Body of pancreas (tissue), 4 donors: ENCODE measurements around the gene FAM24B.

Experiments
- CTCF ChIP-seq, 7 experiments: fragments of 450-650 bp in 4 of 7; fragments of 200-600 bp in 3 of 7; sonication (generic) in 3 of 7; IDR thresholded peaks; one replicate each; pipeline ENCODE4 v1.5.1; 2016 to 2019; ENCODE audit warnings: antibody characterized with exemption in 7 of 7
- POLR2A ChIP-seq, 3 donors: fragments of 450-650 bp; IDR thresholded peaks; one replicate each; pipeline ENCODE4 v1.6.1; 2016; ENCODE audit warnings: antibody characterized with exemption in 3 of 3, mild to moderate bottlenecking in 2 of 3

- no peak for TF ChIP-seq CTCF (IDR thresholded peaks at IDR 0.05)
- TF ChIP-seq POLR2A (IDR thresholded peaks at IDR 0.05): no peak
These were observed 15.0 kb upstream of the FAM24B start for GRCh38 chr10:122894261-122894944.
